GM12865 (cell line): ENCODE measurements around the gene HSPG2.

Experiments used
- DNase-seq: peaks from one replicate; pipeline ENCODE4 v3.0.0; 2010; ENCODE audit warnings: low read depth
- H3K4me3 ChIP-seq: 2 replicates; pipeline ENCODE4 v1.5.1; 2011; ENCODE audit warnings: mild to moderate bottlenecking, low read depth, low read length, control low read depth
- TF ChIP-seq, protein P1 (sequence below): IDR thresholded peaks from 2 replicates; pipeline ENCODE4 v1.5.1; 2011; ENCODE audit warnings: low read length, control low read depth, low read depth, inconsistent platforms; ENCODE audit not compliant: insufficient read depth; ENCODE audit errors: missing control alignments

HSPG2 gene

DNA sequence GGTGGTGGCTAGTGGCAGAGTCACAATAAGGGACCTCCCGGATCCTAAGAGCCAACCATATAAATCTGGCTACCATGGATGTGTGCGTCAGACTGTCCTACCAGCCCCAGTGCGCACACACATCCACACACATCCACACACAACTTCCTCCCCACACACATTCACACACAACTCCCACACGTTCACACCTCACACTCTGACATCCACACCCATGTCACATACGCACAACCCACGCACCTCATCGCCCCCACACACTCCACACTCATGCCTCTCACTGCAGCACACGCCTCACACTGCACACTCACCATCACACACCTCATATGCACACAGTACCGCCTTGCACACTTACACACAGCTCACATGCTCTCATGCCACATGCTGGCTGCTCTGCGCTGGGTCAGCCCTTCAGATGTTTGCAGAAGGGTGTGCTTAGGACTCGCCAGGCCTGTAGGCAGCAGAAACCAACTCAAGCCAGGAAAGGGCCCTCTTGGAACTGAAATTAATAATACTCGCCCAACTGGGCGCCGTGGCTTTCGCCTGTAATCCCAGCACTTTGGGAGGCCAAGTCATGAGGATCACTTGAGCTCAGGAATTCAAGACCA, 122.0 kb downstream of the HSPG2 start:
- TF ChIP-seq, protein P1, sequence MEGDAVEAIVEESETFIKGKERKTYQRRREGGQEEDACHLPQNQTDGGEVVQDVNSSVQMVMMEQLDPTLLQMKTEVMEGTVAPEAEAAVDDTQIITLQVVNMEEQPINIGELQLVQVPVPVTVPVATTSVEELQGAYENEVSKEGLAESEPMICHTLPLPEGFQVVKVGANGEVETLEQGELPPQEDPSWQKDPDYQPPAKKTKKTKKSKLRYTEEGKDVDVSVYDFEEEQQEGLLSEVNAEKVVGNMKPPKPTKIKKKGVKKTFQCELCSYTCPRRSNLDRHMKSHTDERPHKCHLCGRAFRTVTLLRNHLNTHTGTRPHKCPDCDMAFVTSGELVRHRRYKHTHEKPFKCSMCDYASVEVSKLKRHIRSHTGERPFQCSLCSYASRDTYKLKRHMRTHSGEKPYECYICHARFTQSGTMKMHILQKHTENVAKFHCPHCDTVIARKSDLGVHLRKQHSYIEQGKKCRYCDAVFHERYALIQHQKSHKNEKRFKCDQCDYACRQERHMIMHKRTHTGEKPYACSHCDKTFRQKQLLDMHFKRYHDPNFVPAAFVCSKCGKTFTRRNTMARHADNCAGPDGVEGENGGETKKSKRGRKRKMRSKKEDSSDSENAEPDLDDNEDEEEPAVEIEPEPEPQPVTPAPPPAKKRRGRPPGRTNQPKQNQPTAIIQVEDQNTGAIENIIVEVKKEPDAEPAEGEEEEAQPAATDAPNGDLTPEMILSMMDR: no peak
- no peak for DNase-seq
- H3K4me3 ChIP-seq: 0 out of 2 replicates have a peak overlapping the region, but pooled peaks have one; percentile 10

DNA sequence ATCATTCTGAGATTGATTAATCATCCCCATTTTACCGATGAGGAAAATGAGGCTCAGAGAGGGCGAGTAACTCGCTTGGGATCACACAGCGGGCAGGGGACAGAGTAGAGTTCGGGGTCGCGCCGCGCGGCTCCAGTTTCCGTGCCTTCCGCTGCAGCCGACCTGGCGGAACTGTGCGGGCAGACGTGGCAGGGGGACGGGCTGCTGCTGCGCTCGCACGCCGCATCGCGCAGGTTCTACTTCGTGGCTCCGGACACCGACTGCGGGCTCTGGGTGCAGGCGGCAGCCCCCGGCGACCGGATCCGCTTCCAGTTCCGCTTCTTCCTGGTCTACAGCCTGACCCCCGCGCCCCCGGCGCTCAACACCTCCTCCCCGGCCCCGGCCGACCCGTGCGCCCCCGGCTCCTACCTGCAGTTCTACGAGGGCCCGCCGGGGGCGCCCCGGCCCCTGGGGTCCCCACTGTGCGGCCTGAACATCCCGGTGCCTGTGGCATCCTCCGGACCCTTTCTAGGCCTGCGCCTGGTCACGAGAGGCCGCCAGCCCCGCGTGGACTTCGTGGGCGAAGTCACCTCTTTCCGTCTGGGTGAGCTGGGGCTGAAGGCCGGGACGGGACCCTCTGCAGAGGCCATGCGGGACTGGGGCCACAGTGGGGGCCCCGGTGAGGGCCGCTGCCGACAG, 122.7 kb downstream of the HSPG2 start:
- H3K4me3 ChIP-seq: peak overlapping the region; percentile 41
- TF ChIP-seq, protein P1: peak; percentile 73

GRCh38 chr1:21813542-21813941, 123.6 kb downstream of the HSPG2 start:
- TF ChIP-seq, protein P1: no peak
- DNase-seq: no peak
- H3K4me3 ChIP-seq: no peak overlapping the region

More for the DNA sequence above, 122.7 kb downstream of the HSPG2 start:
- peak; percentile 51 for DNase-seq

- TF ChIP-seq, protein P1: no peak
- DNase-seq: no peak
Measured at GRCh38 chr1:21811875-21812305, 125.2 kb downstream of the HSPG2 start, which contains the start of gene LDLRAD2. Gene LDLRAD2, plus strand, starts transcription at chr1:21812265. Its CDS starts 187 bp downstream, at chr1:21812452.

DNA sequence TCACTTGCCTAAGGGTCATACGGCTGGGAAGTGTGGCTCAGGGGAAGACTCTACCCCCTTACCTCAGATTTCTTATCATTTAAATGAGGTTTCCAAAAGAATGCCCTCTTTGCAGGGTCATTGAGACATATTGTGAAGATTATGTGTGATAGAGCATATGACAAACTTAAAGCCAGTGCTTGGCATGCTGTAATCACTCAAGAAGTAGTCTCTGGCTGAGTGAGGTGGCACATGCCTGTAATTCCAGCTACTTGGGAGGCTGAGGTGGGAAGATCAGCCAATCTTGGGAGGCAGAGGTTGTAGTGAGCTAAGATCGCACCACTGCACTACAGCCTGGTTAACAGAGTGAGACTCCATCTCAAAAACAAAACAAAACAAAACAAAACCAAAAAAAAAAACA, 132.6 kb downstream of the HSPG2 start:
- DNase-seq: no peak
- H3K4me3 ChIP-seq: no peak overlapping the region
- TF ChIP-seq, protein P1: no peak

More at GRCh38 chr1:21811875-21812305, 125.2 kb downstream of the HSPG2 start, which contains the start of gene LDLRAD2:
- no peak within 1 kb of the TSS for H3K4me3 ChIP-seq

DNA sequence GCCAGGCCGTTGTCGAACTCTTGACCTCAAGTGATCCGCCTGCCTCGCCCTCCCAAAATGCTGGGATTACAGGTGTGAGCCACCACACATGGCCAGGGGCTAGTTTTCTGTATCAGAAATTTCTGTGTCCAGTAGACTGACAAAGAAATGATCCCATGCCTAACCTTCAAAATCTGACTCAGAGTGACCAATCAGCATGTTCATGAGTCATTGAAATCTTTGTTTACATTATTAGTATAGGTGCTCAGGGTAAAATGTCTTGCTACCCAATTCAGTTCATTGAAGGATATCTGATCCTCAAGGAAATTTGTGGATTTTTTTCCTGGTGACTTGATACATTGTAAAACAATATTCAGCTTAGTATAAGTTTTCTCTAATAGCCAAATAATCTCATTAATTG, 136.0 kb downstream of the HSPG2 start:
- H3K4me3 ChIP-seq: no peak overlapping the region
- TF ChIP-seq, protein P1: no peak
- no peak for DNase-seq
